Measurements from ENCODE around the gene SATB2.

The SATB2 gene

DNA sequence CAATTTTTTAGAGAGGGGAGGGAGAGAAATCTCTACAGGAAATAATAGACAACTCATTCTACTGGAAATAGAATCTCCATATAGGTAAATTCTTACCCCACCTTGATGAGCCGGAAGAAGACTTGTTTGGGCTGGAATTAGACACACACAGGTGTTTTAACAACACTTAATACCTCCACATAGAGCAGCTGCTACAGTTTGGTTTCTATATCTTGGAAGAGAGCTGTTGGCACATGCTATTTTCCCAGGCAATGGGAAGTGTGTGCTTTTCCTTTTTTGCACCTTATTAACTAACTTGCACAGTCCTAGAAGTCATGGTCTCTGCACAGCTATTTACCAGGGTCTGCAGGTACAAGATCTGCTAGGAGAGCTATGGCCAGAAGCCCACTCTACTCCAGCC is 73.7 kb downstream of the SATB2 start:
- no peaks in the 10 kb centered on the region for H3K9me3 ChIP-seq (ENCODE audit: insufficient read depth, low read length, severe bottlenecking)
- no peaks in the 10 kb centered on the region for H4K20me1 ChIP-seq (ENCODE audit: insufficient read depth, low read length)
- TF ChIP-seq, protein P1, sequence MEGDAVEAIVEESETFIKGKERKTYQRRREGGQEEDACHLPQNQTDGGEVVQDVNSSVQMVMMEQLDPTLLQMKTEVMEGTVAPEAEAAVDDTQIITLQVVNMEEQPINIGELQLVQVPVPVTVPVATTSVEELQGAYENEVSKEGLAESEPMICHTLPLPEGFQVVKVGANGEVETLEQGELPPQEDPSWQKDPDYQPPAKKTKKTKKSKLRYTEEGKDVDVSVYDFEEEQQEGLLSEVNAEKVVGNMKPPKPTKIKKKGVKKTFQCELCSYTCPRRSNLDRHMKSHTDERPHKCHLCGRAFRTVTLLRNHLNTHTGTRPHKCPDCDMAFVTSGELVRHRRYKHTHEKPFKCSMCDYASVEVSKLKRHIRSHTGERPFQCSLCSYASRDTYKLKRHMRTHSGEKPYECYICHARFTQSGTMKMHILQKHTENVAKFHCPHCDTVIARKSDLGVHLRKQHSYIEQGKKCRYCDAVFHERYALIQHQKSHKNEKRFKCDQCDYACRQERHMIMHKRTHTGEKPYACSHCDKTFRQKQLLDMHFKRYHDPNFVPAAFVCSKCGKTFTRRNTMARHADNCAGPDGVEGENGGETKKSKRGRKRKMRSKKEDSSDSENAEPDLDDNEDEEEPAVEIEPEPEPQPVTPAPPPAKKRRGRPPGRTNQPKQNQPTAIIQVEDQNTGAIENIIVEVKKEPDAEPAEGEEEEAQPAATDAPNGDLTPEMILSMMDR (IDR thresholded peaks at IDR 0.05; ENCODE audit: borderline replicate concordance, extremely low read depth, low read length, poor library complexity, severe bottlenecking), result no peak
- no peak for TF ChIP-seq EZH2 (IDR thresholded peaks at IDR 0.05; ENCODE audit: borderline replicate concordance, low read depth, low read length, severe bottlenecking)
- no peak overlapping the region for H3K4me3 ChIP-seq (ENCODE audit: low read depth in 1 of 2, low read length in 2 of 2)
- no peak overlapping the region for H3K9ac ChIP-seq (ENCODE audit: low read depth, low read length)
- no peak overlapping the region for H3K4me2 ChIP-seq (ENCODE audit: insufficient read depth, low read length)
- no peak overlapping the region for H3K27ac ChIP-seq (ENCODE audit: low read length)
- no peaks in the 10 kb centered on the region for H3K36me3 ChIP-seq (ENCODE audit: insufficient read depth, low read length)
- no peak for ATAC-seq (ENCODE audit: insufficient read depth, low read depth)
- H2AFZ ChIP-seq (ENCODE audit: low read depth, low read length), result no peak overlapping the region
- H3K4me1 ChIP-seq (ENCODE audit: insufficient read depth, low read length), result no peaks in the 10 kb centered on the region
- DNase-seq, result no peak
- no peaks in the 10 kb centered on the region for H3K79me2 ChIP-seq (ENCODE audit: insufficient read depth, low read length)
- H3K27me3 ChIP-seq (ENCODE audit: insufficient read depth, low read length, poor library complexity), result no peaks in the 10 kb centered on the region

DNA sequence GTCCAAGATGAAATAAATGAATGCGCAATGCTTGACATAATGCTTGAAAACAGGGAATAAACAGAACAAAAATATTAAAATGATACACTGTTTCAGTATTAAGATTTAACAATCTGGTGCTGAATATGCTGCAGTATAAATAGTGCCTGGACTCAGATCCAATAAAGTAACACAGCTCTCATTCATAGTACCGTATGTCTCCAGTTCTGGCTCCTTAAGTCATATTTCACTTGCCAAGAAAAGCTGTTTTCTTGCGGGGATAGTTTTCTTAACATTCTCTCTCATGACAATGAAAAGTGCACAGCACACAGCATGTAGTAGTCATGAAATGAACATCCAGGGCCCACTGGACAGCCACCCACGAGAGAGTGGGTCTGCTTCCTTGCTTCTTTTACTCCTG is 74.7 kb downstream of the SATB2 start:
- no peaks in the 10 kb centered on the region for H3K36me3 ChIP-seq (ENCODE audit: insufficient read depth, low read length)
- DNase-seq (no peak), ATAC-seq (ENCODE audit: insufficient read depth, low read depth) (no peak)
- H3K4me2 ChIP-seq (ENCODE audit: insufficient read depth, low read length), result no peak overlapping the region
- H3K79me2 ChIP-seq (ENCODE audit: insufficient read depth, low read length), result no peaks in the 10 kb centered on the region
- H3K4me3 ChIP-seq (ENCODE audit: low read depth in 1 of 2, low read length in 2 of 2), result no peak overlapping the region
- no peaks in the 10 kb centered on the region for H4K20me1 ChIP-seq (ENCODE audit: insufficient read depth, low read length)
- no peaks in the 10 kb centered on the region for H3K9me3 ChIP-seq (ENCODE audit: insufficient read depth, low read length, severe bottlenecking)
- no peaks in the 10 kb centered on the region for H3K27me3 ChIP-seq (ENCODE audit: insufficient read depth, low read length, poor library complexity)
- TF ChIP-seq EZH2 (IDR thresholded peaks at IDR 0.05; ENCODE audit: borderline replicate concordance, low read depth, low read length, severe bottlenecking), result no peak
- TF ChIP-seq, protein P1 (IDR thresholded peaks at IDR 0.05; ENCODE audit: borderline replicate concordance, extremely low read depth, low read length, poor library complexity, severe bottlenecking), result no peak
- no peak overlapping the region for H3K27ac ChIP-seq (ENCODE audit: low read length)
- H3K9ac ChIP-seq (ENCODE audit: low read depth, low read length), result no peak overlapping the region
- no peaks in the 10 kb centered on the region for H3K4me1 ChIP-seq (ENCODE audit: insufficient read depth, low read length)
- H2AFZ ChIP-seq (ENCODE audit: low read depth, low read length), result no peak overlapping the region

DNA sequence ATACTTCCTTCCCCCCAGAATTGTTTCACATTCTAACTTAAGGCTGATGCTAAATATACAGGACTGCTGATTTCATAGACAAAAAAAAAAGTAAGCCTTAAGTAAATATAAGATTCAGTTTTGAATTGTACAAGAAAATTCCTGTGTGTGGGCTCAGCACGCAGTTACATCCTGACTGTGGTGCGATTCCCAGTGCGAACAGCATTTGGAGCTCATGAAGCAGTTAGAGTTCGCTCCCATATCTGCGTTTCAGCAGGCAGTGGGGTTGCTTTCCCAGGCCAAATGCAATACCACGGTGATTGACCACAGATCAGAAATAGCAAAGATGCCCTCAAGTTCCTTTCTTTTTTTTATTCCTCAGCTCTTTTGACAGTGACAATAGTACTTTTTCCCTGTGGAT is 75.6 kb downstream of the SATB2 start:
- Histone ChIP-seq H3K4me1 (ENCODE audit: insufficient read depth, low read length) (no peaks in the 10 kb centered on the region), H2AFZ (ENCODE audit: low read depth, low read length) (no peak overlapping the region), H3K4me3 (ENCODE audit: low read depth in 1 of 2, low read length in 2 of 2) (no peak overlapping the region), H3K4me2 (ENCODE audit: insufficient read depth, low read length) (no peak overlapping the region), H3K27ac (ENCODE audit: low read length) (no peak overlapping the region), H3K36me3 (ENCODE audit: insufficient read depth, low read length) (no peaks in the 10 kb centered on the region), H4K20me1 (ENCODE audit: insufficient read depth, low read length) (no peaks in the 10 kb centered on the region), H3K79me2 (ENCODE audit: insufficient read depth, low read length) (no peaks in the 10 kb centered on the region), H3K9me3 (ENCODE audit: insufficient read depth, low read length, severe bottlenecking) (no peaks in the 10 kb centered on the region), H3K27me3 (ENCODE audit: insufficient read depth, low read length, poor library complexity) (no peaks in the 10 kb centered on the region), H3K9ac (ENCODE audit: low read depth, low read length) (no peak overlapping the region)
- no peak for TF ChIP-seq EZH2 (IDR thresholded peaks at IDR 0.05; ENCODE audit: borderline replicate concordance, low read depth, low read length, severe bottlenecking)
- TF ChIP-seq, protein P1 (IDR thresholded peaks at IDR 0.05; ENCODE audit: borderline replicate concordance, extremely low read depth, low read length, poor library complexity, severe bottlenecking), result no peak
- DNase-seq (no peak), ATAC-seq (ENCODE audit: insufficient read depth, low read depth) (no peak)

DNA sequence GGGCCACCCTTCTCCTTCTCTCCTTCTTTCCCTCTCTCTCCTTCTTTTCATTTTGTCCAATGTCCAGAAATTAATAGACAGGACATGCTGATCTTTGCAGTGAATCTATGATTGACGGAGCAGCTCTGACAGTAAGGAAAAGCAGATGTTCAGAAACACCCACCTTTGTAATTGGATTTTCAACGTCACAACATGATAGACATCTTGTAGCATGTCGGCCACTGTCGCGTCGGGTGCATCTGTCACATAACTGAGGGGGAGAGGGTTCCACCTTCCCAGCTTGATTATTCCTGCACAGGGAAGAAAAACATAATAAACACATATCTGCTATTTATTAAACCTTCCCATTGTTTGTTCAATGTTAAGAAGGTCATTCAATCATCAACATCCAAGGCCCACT is 76.2 kb downstream of the SATB2 start:
- H3K4me2 ChIP-seq (ENCODE audit: insufficient read depth, low read length), result no peak overlapping the region
- H3K9ac ChIP-seq (ENCODE audit: low read depth, low read length), result no peak overlapping the region
- no peaks in the 10 kb centered on the region for H3K27me3 ChIP-seq (ENCODE audit: insufficient read depth, low read length, poor library complexity)
- H3K36me3 ChIP-seq (ENCODE audit: insufficient read depth, low read length), result no peaks in the 10 kb centered on the region
- no peak overlapping the region for H3K27ac ChIP-seq (ENCODE audit: low read length)
- no peaks in the 10 kb centered on the region for H3K9me3 ChIP-seq (ENCODE audit: insufficient read depth, low read length, severe bottlenecking)
- H4K20me1 ChIP-seq (ENCODE audit: insufficient read depth, low read length), result no peaks in the 10 kb centered on the region
- no peaks in the 10 kb centered on the region for H3K79me2 ChIP-seq (ENCODE audit: insufficient read depth, low read length)
- DNase-seq (no peak), ATAC-seq (ENCODE audit: insufficient read depth, low read depth) (no peak)
- TF ChIP-seq, protein P1 (IDR thresholded peaks at IDR 0.05; ENCODE audit: borderline replicate concordance, extremely low read depth, low read length, poor library complexity, severe bottlenecking), result no peak
- no peak for TF ChIP-seq EZH2 (IDR thresholded peaks at IDR 0.05; ENCODE audit: borderline replicate concordance, low read depth, low read length, severe bottlenecking)
- no peaks in the 10 kb centered on the region for H3K4me1 ChIP-seq (ENCODE audit: insufficient read depth, low read length)
- no peak overlapping the region for H3K4me3 ChIP-seq (ENCODE audit: low read depth in 1 of 2, low read length in 2 of 2)
- H2AFZ ChIP-seq (ENCODE audit: low read depth, low read length), result no peak overlapping the region
